GM23248 (cell line): ENCODE data around the gene SAXO1. TPM values are rescaled to one million over a fixed set of nuclear protein-coding genes. Genes with fewer than 3 reads are reported as not detected.

Source experiments
- DNase-seq: peaks from one replicate; pipeline ENCODE4 v3.0.0-alpha.2; 2015
- H2AFZ ChIP-seq: fragments of 200-600 bp; sonication (generic); 2 replicates; pipeline ENCODE4 v1.6.1; 2016; ENCODE audit warnings: antibody characterized with exemption
- H3F3A ChIP-seq: fragments of 200-600 bp; sonication (generic); 2 replicates; pipeline ENCODE4 v1.6.1; 2016; ENCODE audit warnings: mild to moderate bottlenecking, antibody characterized with exemption, mixed run types; ENCODE audit not compliant: insufficient read depth
- H3K27ac ChIP-seq: fragments of 200-600 bp; sonication (generic); 2 replicates; pipeline ENCODE4 v1.5.1; 2016; ENCODE audit warnings: mild to moderate bottlenecking
- H3K27me3 ChIP-seq: fragments of 200-600 bp; sonication (generic); replicated peaks from 2 replicates; pipeline ENCODE4 v1.6.1; 2016; ENCODE audit warnings: mild to moderate bottlenecking; ENCODE audit not compliant: insufficient read depth
- H3K36me3 ChIP-seq: fragments of 200-600 bp; sonication (generic); 2 replicates; pipeline ENCODE4 v1.6.1; 2016; ENCODE audit warnings: low read depth, mild to moderate bottlenecking
- H3K4me1 ChIP-seq: fragments of 200-600 bp; sonication (generic); 2 replicates; pipeline ENCODE4 v1.6.1; 2016; ENCODE audit warnings: mild to moderate bottlenecking; ENCODE audit not compliant: insufficient read depth
- H3K4me2 ChIP-seq: fragments of 200-600 bp; sonication (generic); one replicate; pipeline ENCODE4 v1.6.1; 2016; ENCODE audit warnings: mild to moderate bottlenecking; ENCODE audit not compliant: unreplicated experiment
- H3K4me3 ChIP-seq: fragments of 200-600 bp; sonication (generic); 2 replicates; pipeline ENCODE4 v1.5.1; 2016; ENCODE audit warnings: mild to moderate bottlenecking
- H3K79me2 ChIP-seq: fragments of 200-600 bp; sonication (generic); 2 replicates; pipeline ENCODE4 v1.6.1; 2016; ENCODE audit warnings: mild to moderate bottlenecking; ENCODE audit not compliant: insufficient read depth
- H3K9ac ChIP-seq: fragments of 200-600 bp; sonication (generic); 2 replicates; pipeline ENCODE4 v1.6.1; 2016; ENCODE audit warnings: mild to moderate bottlenecking
- H3K9me2 ChIP-seq: fragments of 200-600 bp; sonication (generic); 2 replicates; pipeline ENCODE4 v1.6.1; 2016; ENCODE audit warnings: mixed run types, mild to moderate bottlenecking, moderate library complexity; ENCODE audit not compliant: insufficient read depth
- H3K9me3 ChIP-seq: fragments of 200-600 bp; sonication (generic); one replicate; pipeline ENCODE4 v1.6.1; 2017; ENCODE audit warnings: low read depth
- H4K20me1 ChIP-seq: fragments of 200-600 bp; sonication (generic); 2 replicates; pipeline ENCODE4 v1.6.0; 2016; ENCODE audit not compliant: insufficient read depth
- EZH2 ChIP-seq: fragments of 200-600 bp; sonication (generic); IDR thresholded peaks from 2 replicates; pipeline ENCODE4 v1.6.1; 2018; ENCODE audit warnings: antibody characterized with exemption, mild to moderate bottlenecking; ENCODE audit not compliant: insufficient read depth, poor library complexity, severe bottlenecking
- EZH2phosphoT487 ChIP-seq: fragments of 200-600 bp; sonication (generic); IDR thresholded peaks from 2 replicates; pipeline ENCODE4 v1.6.1; 2018; ENCODE audit warnings: antibody characterized with exemption, moderate library complexity, mild to moderate bottlenecking, low read depth; ENCODE audit not compliant: insufficient read depth
- WGBS, 2 experiments: methylation state at CpG; one replicate each; pipeline ENCODE4 v1.1.6; 2015 to 2017; ENCODE audit warnings: low lambda C conversion rate in 2 of 2, low coverage in 1 of 2; ENCODE audit errors: missing lambda C conversion rate in 2 of 2; 5-methylcytosine and 5-hydroxymethylcytosine counted together
- in situ Hi-C: fragments of 300-500 bp; cut with MboI; formaldehyde crosslinking; loops from 2 replicates; pipeline ENCODE4 v1.15.0; 2020
- polyA plus RNA-seq: library from polyadenylated mRNA; unstranded; fragments of >200 nt; fragmentation: Nextera tagmentation; extraction: Ambion mirVana; gene quantifications from 2 replicates; pipeline ENCODE4 v1.2.1, GENCODE V29; 2016
- total RNA-seq: library from RNA; depleted of rRNA; stranded (reverse); fragments of >200 nt; shearing (Covaris generic); gene quantifications from 2 replicates; pipeline ENCODE4 v1.2.3, GENCODE V29; 2014

Gene SAXO1
- total and polyA plus RNA-seq, 2 experiments from 2014 or later, result 0.83 TPM; not detected in 1

DNA sequence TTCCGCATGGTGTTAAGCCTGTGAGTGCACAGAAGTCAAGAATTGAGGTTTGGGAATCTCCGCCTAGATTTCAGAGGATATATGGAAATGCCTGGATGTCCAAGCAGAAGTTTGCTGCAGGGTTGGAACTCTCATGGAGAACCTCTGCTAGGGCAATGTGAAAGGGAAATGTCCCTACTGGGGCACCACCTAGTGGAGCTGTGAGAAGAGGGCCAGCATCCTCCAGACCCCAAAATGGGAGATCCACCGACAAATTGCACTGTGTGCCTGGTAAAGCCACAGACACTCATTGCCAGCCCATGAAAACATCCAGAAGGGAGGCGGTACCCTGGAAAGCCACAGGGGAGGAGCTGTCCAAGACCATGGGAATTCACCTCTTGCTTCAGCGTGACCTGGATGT is 3.6 kb upstream of the SAXO1 start:
- no peak overlapping the region for H3K27ac ChIP-seq
- WGBS, 2 experiments, result 95% methylated on average over 5 of the region's 5 CpGs
- in situ Hi-C loops, result loop anchor here (25.0 kb wide), 1 partner anchor 1499 kb away; no protein-coding TSS in a partner anchor

DNA sequence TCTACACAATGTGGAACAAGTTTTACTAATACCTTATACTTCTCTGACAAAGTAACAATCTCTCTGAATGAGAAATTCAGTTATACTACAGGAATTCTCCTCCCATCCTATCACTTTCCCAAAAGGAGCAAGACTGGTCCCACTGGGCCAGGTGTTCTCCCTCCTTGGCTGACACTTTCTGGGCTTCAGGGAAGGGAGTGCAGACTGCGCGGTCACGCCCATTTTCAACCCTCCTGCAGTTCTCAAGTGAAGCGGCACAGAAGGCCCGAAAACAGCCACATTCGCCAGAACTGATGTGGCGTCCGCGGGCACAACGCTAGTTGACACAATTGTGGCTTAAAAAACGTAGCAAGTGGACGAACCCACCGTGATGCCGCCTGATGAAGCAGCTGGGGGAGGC is 603 bp downstream of the SAXO1 start:
- H3K36me3 ChIP-seq, result no peaks in the 10 kb centered on the region
- in situ Hi-C loops, result loop anchor here (25.0 kb wide), 1 partner anchor 1495 kb away; no protein-coding TSS in a partner anchor

More for the DNA sequence above, 3.6 kb upstream of the SAXO1 start:
- no peaks in the 10 kb centered on the region for H3K27me3 ChIP-seq
- H4K20me1 ChIP-seq, result no peaks in the 10 kb centered on the region
- DNase-seq, result no peak
- H3K79me2 ChIP-seq, result no peaks in the 10 kb centered on the region
- H3K9me3 ChIP-seq, result no peaks in the 10 kb centered on the region
- no peak overlapping the region for H3K4me2 ChIP-seq
- TF ChIP-seq EZH2, result no peak
- H3K36me3 ChIP-seq, result no peaks in the 10 kb centered on the region
- no peaks in the 10 kb centered on the region for H3K9me2 ChIP-seq
- H3F3A ChIP-seq, result no peaks in the 10 kb centered on the region
- no peak overlapping the region for H3K4me3 ChIP-seq
- H2AFZ ChIP-seq, result no peak overlapping the region
- no peaks in the 10 kb centered on the region for H3K4me1 ChIP-seq
- H3K9ac ChIP-seq, result no peak overlapping the region

DNA sequence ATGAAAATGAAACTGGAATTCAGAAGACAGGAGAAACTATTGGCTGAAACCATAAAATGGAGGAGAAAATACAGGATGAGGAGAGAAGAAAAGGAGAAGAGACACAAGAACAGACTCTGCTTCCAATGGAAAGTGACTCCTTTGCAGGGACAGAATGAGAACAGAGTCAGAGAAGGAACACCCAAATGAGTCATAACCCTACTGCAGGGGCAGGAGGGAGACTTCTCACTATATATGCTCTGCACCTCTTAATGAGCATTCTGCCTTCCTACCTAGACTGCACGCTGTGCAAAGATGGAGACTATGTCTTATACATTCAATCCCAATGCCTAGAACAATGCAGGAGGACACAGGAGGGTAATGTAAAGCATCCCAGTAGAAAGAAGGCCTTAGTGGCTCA is 2.1 kb downstream of the SAXO1 start:
- H3F3A ChIP-seq, result no peaks in the 10 kb centered on the region
- no peak overlapping the region for H2AFZ ChIP-seq
- H3K4me2 ChIP-seq, result peak overlapping the region; percentile 54
- TF ChIP-seq EZH2 (no peak), EZH2phosphoT487 (no peak)
- in situ Hi-C loops, result loop anchor here (25.0 kb wide), 1 partner anchor 1494 kb away; no protein-coding TSS in a partner anchor
- H4K20me1 ChIP-seq, result no peaks in the 10 kb centered on the region
- no peaks in the 10 kb centered on the region for H3K27me3 ChIP-seq
- WGBS, 2 experiments, result 55 to 57% methylated on average over 1 of the region's 1 CpG
- H3K4me3 ChIP-seq, result no peak overlapping the region
- no peaks in the 10 kb centered on the region for H3K9me2 ChIP-seq
- H3K4me1 ChIP-seq, result peaks cover 4% of the 10 kb centered on the region; the same call in 1 of the 2 replicates
- no peaks in the 10 kb centered on the region for H3K36me3 ChIP-seq
- no peaks in the 10 kb centered on the region for H3K9me3 ChIP-seq
- no peak overlapping the region; the same call in 1 of the 2 replicates for H3K27ac ChIP-seq
- peak; percentile 76 for DNase-seq
- no peak overlapping the region for H3K9ac ChIP-seq
- no peaks in the 10 kb centered on the region for H3K79me2 ChIP-seq

More for the DNA sequence above, 603 bp downstream of the SAXO1 start:
- no peaks in the 10 kb centered on the region for H3K9me3 ChIP-seq
- H2AFZ ChIP-seq, result no peak overlapping the region
- 85 to 86% methylated on average over 14 of the region's 14 CpGs for WGBS, 2 experiments
- peaks cover 4% of the 10 kb centered on the region; the same call in 1 of the 2 replicates for H3K4me1 ChIP-seq
- H3K9ac ChIP-seq, result no peak overlapping the region
- no peak for TF ChIP-seq EZH2phosphoT487
- TF ChIP-seq EZH2, result no peak
- no peak for DNase-seq
- no peaks in the 10 kb centered on the region for H3K9me2 ChIP-seq
- H3K4me2 ChIP-seq, result no peak overlapping the region
- H3K4me3 ChIP-seq, result no peak overlapping the region
- no peak overlapping the region for H3K27ac ChIP-seq
- no peaks in the 10 kb centered on the region for H3K79me2 ChIP-seq
- no peaks in the 10 kb centered on the region for H4K20me1 ChIP-seq
- H3F3A ChIP-seq, result no peaks in the 10 kb centered on the region
- H3K27me3 ChIP-seq, result no peaks in the 10 kb centered on the region

DNA sequence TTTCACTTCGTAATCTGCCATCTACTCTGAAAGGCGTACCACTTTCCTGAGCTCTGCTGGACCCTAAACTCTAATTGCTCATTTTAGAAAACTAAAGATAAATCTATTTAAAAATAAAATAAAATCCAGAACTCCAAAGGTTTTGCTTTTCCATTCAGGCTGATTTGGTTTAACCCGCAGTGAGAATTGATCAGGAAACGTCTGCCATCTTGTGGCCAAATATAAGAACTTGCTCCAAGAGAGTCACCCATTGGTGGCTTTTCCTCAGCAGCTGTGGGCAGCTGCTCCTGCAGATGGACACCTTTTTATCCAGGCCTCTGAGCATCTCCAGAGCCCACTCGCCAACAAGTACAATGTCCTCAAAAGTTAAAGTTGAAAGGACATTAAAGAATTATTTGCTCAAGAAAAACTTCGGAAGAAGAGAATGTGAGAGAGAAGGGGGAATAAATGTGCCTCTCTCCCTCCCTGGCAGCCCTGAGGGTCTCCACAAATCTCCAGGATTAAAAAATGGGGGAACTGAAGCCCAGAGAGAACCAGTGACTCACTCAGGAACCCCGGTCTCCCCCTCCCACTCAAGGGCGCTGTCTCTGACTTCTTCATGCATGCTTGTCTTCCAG is 4.1 kb downstream of the SAXO1 start:
- Histone ChIP-seq H3K27ac (no peak overlapping the region), H3K4me3 (no peak overlapping the region), H3K27me3 (no peaks in the 10 kb centered on the region), H3K4me1 (peaks cover 4% of the 10 kb centered on the region; the same call in 1 of the 2 replicates), H3K9me2 (no peaks in the 10 kb centered on the region), H3K36me3 (no peaks in the 10 kb centered on the region), H3K9ac (no peak overlapping the region), H3K79me2 (no peaks in the 10 kb centered on the region), H3K4me2 (no peak overlapping the region), H3F3A (no peaks in the 10 kb centered on the region), H3K9me3 (no peaks in the 10 kb centered on the region), H2AFZ (no peak overlapping the region), H4K20me1 (no peaks in the 10 kb centered on the region)
- 6 to 10% methylated on average over 8 of the region's 8 CpGs for WGBS, 2 experiments
- in situ Hi-C loops, result loop anchor here (10.0 to 25.0 kb wide), 3 partner anchors 354 to 1492 kb away; no protein-coding TSS in a partner anchor
- TF ChIP-seq EZH2 (no peak), EZH2phosphoT487 (no peak)
- DNase-seq, result peak; percentile 80
